GM18870 (cell line): ENCODE data around the gene FLAD1.
"Not testable (repeated sequence)": the region's sequence is repeated elsewhere in the genome, so short reads cannot be mapped to it uniquely, and the experiment has no call there.

Experiments
- ATAC-seq: cut with Tn5 transposase; IDR thresholded peaks from one replicate; pipeline ENCODE4 v1.9.1; 2021; ENCODE audit warnings: moderate library complexity; ENCODE audit not compliant: unreplicated experiment

Gene FLAD1

DNA sequence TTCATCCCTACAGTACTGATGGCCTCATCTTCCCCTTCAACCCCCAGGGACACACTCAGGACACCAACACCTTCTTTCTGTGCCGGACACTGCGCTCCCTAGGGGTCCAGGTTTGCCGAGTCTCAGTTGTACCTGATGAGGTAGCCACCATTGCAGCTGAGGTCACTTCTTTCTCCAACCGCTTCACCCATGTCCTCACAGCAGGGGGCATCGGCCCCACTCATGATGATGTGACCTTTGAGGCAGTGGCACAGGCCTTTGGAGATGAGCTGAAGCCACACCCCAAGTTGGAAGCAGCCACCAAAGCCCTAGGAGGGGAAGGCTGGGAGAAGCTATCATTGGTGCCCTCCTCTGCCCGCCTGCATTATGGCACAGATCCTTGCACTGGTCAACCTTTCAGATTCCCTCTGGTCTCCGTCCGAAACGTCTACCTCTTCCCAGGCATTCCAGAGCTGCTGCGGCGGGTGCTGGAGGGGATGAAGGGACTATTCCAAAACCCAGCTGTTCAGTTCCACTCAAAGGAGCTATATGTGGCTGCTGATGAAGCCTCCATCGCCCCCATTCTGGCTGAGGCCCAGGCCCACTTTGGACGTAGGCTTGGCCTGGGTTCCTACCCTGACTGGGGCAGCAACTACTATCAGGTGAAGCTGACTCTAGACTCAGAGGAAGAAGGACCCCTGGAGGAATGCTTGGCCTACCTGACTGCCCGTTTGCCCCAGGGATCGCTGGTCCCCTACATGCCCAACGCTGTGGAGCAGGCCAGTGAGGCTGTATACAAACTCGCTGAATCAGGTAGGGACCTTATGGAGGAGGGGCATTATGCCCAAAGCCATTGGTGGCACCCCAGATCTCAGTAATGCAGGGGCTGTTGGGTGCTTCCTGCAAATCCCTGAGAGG is 5.2 kb downstream of the FLAD1 start:
- no peak for ATAC-seq

DNA sequence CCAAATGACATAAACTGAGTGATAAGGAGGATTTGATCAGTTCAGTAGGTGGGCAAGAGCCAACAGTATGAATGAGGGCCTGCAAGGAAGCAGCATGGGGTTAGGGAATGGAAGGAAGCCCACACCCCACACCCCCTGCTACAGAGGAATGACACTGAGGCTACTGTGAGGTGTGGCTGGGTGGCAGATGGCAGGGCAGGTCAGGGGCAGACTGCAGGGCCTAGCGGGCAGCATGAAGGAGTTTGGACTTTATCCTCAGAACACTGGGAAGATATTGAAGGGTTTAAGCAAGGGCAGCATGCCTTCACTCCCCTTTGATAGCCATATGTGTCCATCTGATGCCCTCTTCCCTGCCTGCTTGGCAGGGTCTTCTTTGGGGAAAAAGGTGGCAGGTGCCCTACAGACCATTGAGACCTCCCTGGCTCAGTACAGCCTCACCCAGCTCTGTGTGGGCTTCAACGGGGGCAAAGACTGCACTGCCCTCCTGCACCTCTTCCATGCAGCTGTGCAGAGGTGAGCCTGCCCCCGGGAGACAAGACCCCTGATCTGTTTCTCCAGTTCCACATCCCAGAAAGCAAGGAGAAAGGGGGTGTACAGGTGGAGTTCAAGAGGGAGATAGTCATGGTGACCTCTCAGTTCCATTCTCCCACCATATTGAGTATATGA is 6.2 kb downstream of the FLAD1 start:
- ATAC-seq: no peak

DNA sequence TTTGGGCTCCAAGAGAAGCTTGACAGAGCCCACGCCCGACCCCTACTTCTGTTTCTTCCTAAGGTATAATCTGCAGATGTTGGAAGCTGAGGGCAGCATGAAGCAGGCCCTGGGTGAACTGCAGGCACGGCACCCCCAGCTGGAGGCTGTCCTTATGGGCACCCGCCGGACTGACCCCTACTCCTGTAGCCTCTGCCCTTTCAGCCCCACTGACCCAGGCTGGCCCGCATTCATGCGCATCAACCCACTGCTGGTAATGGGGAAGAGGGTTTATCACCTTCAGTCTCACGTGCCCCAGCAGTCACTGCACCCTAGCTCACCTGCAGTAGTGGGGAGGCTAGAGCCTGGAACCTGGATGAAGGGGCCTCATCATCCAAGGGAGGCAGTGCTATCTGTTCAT is 7.1 kb downstream of the FLAD1 start:
- no peak for ATAC-seq

DNA sequence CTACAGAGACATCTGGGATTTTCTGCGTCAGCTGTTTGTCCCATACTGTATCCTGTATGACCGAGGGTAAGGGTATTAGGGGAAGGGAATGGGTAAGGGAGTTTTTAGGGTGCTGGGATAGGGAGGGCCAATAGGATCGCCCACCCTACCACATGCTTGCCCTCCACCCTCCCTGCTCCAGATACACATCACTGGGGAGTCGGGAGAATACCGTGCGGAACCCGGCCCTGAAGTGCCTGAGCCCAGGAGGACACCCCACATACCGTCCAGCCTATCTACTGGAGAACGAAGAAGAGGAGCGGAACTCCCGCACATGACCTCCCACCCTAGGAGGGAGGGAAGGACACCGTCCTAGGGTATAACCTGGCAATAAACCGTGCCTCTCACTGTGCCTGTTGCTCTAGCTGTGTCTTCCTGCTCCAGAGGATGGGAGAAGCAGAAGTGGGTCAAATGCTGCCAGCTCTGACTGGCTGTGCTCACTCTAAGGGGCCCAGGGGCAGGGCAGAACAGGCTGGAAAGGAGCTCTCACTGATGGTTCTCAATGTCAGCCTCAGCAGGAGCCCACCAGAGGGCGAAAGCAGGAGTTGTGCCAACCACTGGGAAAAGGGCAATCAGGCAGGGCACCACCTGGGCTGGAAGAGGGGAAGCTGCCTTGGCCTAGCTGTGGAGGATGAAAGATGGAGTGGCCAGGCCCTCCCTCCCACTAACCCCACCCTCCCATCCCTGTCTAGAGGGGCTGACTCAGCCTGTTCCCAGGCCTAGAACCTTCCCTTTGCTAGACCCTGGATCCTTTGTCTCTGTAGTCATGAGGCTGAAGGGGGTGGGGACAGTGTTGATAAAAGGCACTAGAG is 9.8 kb downstream of the FLAD1 start:
- ATAC-seq: no peak

DNA sequence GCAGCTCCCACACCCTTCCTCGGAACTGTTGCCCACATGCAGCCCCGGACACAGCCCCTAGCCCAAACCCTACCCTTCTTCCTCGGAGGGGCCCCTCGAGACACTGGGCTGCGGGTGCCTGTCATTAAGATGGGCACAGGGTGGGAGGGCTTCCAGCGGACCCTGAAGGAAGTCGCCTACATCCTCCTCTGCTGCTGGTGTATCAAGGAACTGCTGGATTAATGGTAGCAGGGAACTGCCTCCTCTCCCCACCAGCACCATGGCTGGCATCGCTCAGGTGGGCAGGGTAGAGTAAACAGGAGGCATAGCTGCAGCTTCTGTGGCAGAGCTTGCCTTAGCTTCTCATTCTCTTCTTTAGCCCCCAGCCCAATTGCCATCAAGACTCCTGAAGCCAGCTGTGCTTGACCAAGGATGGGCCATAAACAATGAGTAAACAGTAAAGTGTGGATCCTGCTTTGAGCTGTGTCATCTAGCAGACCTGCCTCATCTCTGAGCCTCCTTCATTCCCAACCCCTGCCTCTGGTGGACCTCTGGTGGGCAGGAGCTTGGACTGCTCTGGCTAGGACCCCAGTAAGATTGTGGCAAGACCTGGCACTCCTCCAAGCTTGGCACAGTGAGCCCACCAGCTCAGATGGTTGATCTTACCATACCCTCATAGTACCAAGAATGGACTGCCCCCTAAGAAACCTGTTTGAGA is 10.6 kb downstream of the FLAD1 start, which contains the start of gene LENEP:
Gene LENEP (plus strand): TSS at position 15 of the 697 bp plus-strand sequence. CDS start 22 bp downstream, at position 37.
- no peak for ATAC-seq

DNA sequence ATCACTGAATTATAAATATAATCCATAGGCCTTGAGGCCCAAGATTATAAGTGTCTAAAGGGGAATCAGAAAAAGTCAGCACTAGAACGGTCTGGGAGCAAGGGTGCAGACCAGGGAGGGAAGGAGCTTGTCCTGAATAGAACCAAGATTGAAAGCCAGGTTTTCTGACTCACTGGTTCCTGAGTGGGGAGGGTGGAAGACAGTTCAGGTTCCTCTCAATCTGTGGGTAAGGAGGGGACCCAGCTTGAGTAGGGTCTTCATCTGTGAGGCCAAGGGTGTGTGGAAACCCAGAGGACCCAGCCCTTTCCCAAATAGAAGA is 11.1 kb downstream of the FLAD1 start:
- ATAC-seq: no peak

DNA sequence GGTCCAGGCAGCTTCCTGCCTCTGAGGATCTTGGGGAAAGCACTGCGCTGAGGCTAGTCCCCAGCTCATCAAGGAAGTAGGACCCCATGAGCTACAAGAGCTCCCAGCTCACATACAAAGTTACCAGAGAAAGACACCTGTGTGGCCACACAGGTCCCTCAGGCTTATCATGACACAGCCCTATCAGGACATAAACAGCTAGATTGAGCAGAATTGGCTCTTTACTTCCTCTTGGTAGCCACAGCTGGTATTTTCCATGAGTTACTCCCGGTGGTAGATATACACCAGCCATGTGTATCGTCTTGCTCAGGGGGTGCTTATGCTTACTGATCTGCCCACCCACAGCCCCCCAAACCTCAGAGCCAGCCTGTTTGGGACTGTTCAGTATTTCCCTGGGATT is 11.4 kb downstream of the FLAD1 start:
- ATAC-seq: no peak

DNA sequence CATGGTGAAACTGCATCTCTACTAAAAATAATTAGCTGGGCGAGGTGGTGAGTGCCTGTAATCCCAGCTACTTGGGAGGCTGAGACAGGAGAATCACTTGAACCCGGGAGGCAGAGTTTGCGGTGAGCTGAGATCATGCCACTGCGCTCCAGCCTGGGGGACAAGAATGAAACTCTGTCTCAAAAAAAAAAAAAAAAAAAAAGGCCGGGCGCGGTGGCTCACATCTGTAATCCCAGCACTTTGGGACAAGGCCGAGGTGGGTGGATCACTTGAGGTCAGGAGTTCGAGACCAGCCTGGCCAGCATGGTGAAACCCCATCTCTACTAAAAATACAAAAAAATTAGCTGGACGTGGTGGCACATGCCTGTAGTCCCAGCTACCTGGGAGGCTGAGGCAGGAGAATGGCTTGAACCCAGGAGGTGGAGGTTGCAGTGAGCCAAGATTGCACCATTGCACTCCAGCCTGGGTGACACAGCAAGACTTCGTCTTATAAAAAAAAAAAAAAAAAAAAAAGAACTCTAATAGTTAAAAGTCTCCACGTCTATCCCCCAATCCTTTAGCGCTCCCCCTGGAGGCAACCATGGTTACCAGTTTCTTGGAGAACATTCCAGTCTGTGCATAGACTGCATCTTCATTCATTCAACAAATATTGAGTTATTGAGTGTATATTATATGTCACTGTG is 12.3 kb downstream of the FLAD1 start:
- ATAC-seq: not testable (repeated sequence)

DNA sequence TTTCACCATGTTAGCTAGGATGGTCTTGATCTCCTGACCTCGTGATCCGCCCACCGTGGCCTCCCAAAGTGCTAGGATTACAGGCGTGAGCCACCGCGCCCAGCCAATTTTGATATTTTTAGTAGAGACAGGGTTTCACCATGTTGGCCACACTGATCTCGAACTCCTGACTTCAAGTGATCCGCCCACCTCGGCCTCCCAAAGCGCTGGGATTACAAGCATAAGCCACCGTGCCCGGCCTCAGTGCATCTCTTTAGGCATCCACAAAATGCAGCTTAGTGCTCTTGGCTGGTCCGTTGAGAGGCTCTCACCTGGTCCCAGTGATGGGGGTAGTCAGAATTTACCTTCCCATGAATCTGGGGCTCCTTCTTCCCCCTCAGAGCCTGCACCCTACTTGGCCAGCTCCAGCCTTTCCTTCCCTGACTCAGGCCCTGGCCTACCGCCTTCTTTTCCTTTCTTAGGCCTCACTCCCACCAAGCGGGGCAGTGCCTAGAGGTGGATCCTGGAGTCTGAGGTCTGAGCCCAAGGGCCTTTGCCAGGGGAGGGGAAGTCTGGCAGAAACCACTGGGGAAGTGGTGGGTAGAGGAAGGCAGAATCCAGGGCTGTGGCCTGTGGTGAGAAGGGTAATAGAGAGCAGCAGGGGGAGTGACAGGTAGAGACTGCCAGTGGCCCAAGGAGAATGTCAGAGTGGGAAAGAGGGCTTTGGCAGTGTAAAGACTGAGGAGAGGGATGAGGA is 14.0 kb downstream of the FLAD1 start:
- ATAC-seq: no peak

DNA sequence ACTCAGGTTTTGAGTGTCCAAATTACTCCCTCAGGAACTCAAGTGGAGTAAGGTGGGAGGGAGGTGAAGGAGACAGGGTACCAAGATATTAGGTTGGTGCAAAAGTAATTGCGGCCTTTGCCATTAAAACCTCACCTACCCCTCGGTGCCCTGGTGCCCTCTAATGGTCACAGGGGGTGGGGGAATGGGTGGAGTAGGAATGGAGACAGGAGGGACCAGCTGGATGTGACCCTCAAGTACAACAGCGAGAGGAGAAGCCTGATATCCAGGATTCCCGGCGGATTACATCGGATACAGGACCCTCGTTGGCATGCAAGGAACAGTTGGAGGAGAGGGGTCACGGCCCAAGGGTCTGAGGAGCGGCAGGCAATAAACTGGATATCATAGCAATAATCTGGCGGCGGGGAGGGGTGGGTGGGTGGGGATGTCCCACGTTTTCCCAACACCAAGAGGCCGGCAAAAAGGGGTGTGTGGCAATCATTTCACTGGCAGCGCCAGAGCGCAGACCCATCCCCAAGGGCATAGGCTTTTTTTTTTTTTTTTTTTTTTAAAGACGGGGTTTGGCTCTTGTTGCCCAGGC is 15.1 kb downstream of the FLAD1 start:
- ATAC-seq: no peak

DNA sequence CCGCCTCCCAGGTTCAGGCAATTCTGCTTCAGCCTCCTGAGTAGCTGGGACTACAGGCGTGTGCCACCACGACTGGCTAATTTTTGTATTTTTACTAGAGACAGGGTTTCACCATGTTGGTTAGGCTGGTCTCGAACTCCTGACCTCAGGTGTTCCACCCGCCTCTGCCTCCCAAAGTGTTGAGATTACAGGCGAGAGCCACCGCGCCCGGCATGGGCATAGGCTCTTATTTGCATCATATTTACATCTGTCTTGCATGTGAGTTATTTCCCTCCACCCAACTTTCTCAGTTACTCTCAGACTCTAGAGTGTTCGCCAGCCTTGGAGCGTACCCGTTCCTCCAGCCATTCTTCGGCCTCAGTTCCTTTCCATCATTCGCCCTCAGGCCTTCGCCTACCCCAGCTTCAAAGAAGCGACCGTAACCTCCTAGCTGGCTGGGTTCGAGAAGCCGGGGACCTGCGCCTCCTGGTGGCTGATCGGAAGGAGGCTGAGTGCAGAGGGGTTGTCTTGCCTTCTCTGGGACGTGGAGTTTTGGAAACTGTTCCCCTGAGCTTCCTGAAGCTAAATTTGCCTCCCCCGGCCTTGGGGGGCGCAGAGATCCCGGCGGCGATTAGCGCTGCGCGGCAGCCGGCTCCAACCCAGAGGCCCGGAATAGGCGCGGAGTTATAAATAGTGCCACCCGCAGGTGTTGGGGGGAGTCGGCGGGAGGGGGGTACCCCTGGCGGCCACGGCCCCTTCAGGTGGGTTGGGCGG is 15.8 kb downstream of the FLAD1 start:
- ATAC-seq: no peak

DNA sequence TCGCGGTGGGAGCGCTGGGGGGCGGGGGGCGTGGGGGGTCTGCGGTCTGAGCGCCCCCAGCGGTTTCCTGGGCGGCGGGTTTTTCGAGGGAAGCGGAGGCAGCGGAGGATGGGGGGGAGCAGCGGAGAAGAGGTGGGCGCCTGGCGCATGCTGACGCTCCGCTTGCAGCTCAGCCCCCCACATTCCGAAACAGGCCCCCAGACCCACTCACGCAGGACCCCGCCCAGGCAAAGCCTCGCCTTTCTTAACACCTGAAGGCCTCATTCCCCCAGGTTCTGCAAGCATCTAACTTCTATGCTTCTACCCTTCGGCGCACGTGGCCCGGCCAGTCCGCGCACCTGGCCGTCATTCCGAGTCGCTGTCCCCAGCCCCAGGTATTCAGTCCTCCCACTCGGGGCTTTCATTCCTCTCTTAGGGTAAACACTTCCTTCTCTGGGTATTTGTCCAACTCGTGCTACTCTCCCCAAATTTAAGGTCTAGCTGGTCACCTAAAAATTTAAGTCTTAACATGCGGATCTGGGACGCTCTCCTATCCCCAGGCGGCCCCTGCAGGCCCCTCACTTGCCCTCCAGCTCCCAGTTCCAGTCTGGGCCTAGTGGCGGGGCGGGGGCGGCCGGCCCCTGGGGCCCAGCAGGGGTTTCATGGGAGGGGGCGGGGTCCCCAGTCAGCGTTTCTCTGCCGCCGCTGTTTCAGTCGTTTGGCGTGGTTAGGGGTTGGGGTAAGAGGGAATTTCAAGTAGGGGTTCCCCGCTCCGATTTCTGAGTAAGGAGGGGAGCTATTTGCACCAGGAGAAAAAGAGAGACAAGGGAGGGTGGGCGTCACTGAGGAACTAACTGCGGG is 16.6 kb downstream of the FLAD1 start:
- ATAC-seq: no peak

DNA sequence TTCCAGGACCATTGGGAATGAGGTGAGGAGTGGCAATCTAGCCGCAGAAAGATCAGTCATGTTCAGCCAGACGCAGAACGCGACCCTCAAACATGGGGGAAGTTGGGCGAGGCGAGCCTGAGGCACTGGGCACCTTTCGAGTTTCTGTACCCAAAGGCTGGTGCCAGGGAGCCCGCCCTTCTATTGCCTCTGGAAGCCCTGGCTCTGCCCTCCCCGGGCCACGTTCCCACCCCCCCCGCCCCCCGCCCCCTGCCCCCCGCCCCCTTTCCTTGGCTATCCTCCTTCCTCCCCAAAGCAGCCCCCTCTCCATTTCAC is 17.2 kb downstream of the FLAD1 start:
- ATAC-seq: no peak

DNA sequence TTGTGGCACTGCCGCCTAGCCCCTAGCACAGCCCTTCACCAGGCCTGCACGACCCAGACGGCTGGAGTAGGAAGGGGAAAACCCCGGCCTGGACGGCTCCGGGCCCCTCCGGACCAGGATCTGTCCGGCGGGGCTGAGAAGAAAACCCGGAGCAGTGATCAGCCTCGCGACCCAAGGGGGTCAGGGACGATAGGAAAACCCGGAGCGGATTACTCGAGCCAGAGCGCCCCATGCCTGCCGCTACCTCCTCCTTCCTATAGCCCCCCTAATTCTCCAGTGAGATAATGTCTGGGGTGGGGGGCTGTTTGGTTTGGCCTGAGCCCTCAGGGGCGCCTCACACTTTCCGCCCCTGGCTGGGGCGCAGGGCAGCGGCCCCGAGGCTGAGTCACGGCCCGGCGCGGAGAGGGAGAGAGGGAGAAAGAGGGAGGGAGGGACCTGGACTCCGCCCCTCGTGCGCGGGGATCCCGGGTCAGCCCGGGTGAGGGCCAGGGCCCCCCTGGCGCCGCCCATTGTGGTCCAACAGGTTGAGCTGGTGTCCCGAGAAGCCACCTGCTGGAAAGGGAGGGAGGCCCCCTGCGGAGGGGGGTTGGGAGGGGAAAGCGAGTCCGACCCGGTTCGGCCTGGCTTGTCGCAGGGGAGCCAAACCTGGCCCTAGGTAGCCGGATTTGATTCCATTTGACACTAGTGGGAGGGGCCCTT is 17.7 kb downstream of the FLAD1 start:
- no peak for ATAC-seq

DNA sequence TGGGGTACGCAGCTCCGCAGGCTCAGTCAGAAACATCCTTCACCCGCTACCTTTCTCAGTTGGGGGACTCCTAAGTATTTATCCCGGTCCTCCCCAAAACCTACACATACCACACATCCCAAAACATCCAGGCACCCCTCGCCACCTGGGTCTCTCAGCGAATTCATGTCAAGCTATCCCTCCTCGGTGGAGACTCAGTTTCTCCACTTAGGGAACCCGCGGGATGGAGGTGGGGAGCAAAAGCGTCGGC is 18.2 kb downstream of the FLAD1 start:
- no peak for ATAC-seq

DNA sequence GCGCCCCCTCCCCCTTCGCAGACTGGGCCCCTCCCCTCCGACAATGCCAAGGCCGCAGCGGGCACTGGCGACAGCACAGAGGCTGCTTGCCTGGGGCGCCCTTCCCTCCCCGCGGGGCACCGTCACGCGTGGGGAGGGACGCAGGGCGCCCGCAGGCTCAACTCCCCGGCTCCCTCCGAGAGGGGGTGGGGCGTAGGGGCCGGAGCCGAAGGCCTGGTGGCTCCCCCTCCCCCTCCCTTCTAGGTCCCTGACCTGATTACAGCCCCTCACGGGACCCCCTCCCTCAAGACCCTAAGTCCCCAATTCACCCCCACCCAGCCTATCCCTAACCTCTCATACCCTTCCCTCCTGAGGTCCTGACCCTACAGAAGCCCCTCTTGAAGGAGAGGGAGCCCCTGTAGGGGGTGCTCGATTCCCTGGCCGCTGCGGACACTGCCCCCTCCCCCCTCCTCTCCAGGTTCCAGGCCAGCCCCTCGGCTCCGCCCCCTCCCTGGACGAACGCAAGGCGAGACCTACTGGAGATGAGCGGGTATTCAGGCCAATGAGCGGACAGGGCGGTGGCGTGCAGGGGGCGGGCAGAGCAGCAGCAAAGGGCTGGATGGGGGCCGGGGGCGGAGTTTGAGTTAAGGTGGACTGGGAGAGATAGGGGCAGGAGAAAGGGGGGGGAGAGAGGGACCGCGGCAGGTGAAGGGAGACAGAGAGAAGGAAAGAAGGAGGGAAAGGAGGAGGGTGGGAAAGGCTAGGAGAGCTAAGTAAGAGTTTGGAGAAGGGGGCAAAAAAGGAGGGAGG is 18.7 kb downstream of the FLAD1 start:
- ATAC-seq: peak; percentile 43
